ENCODE measurements around the gene MAD2L1BP. TPM values are rescaled to one million over a fixed set of nuclear protein-coding genes. Genes with fewer than 3 reads are reported as not detected.

Gene MAD2L1BP
- total and polyA plus RNA-seq, 2 of the 4 experiments (the other 2 are of a cell fraction) = 28.1 to 50.2 TPM

- no peak for DNase-seq
- H3K4ac ChIP-seq (ENCODE audit: low read depth, low read length) = no peak overlapping the region
- no peak overlapping the region for H2BK5ac ChIP-seq (ENCODE audit: low read depth, low read length, poor library complexity, severe bottlenecking)
- no peak overlapping the region for H3K18ac ChIP-seq (ENCODE audit: low read depth, low read length)
- ChIA-PET POLR2A (ENCODE audit: unreplicated experiment) (no interaction called here), CTCF (no interaction called here)
- H3K4me1 ChIP-seq (ENCODE audit: control insufficient read depth, insufficient read depth, low read length) = no peaks in the 10 kb centered on the region; the same call in 1 of the 2 replicates
- H3K27ac ChIP-seq (ENCODE audit: insufficient read depth, low read length) = no peak overlapping the region
- no peak overlapping the region for H3K4me3 ChIP-seq (ENCODE audit: insufficient read depth, low read depth, low read length)
- intact Hi-C loops (cut with micrococcal nuclease) = no loop called here
- no peak overlapping the region for H2AK5ac ChIP-seq (ENCODE audit: low read depth, low read length)
- H3K4me2 ChIP-seq (ENCODE audit: low read depth, low read length) = no peak overlapping the region
- no peak overlapping the region for H3K14ac ChIP-seq (replicated peaks; ENCODE audit: low read depth, low read length)
- H3K9me1 ChIP-seq (ENCODE audit: insufficient read depth, low read length) = peaks cover 7% of the 10 kb centered on the region; the same call in 1 of the 2 replicates
- no peak overlapping the region for H2AK9ac ChIP-seq (replicated peaks; ENCODE audit: low read depth, low read length, poor library complexity)
- WGBS, 2 experiments (ENCODE audit: extremely low coverage in 2 of 2, insufficient read length in 1 of 2) = 100% methylated on average over 3 of the region's 6 CpGs; no CpG with 5 or more reads in 1 of the 2 experiments
- peaks cover 41 to 50% of the 10 kb centered on the region in 2 experiments for H3K79me1 ChIP-seq (ENCODE audit: low read depth in 1 of 2, low read length in 2 of 2)
- no peak overlapping the region for H4K91ac ChIP-seq (ENCODE audit: insufficient read depth, low read depth, low read length)
- TF ChIP-seq CTCF (conservative IDR thresholded peaks at IDR 0.05; ENCODE audit: low read depth, low read length) (no peak), MXI1 (IDR thresholded peaks at IDR 0.05; ENCODE audit: borderline replicate concordance, low read depth, low read length) (no peak), RCOR1 (IDR thresholded peaks at IDR 0.05; ENCODE audit: insufficient replicate concordance, low read length) (no peak), FOS (IDR thresholded peaks at IDR 0.05; ENCODE audit: low read depth, low read length) (no peak), CEBPB (IDR thresholded peaks at IDR 0.05; ENCODE audit: low read depth, low read length) (no peak), RFX5 (IDR thresholded peaks at IDR 0.05; ENCODE audit: low read depth, low read length) (no peak), RAD21 (IDR thresholded peaks at IDR 0.05; ENCODE audit: low read length) (no peak), POLR2A (IDR thresholded peaks at IDR 0.05; ENCODE audit: low read depth, low read length) (no peak), SMC3 (IDR thresholded peaks at IDR 0.05; ENCODE audit: low read depth, low read length) (no peak), MAZ (IDR thresholded peaks at IDR 0.05; ENCODE audit: borderline replicate concordance, low read depth, low read length) (no peak), MAFK (IDR thresholded peaks at IDR 0.05; ENCODE audit: low read depth, low read length) (no peak)
- no peak overlapping the region for H4K8ac ChIP-seq (ENCODE audit: low read depth in 2 of 2, low read length in 2 of 2)
- ATAC-seq (ENCODE audit: low read depth) = no peak
- no peak overlapping the region for H2AFZ ChIP-seq (replicated peaks; ENCODE audit: low read length, poor library complexity)
- in situ Hi-C loops (cut with MboI; ENCODE audit: low sequenced_read_pairs) = no loop called here
- H3K27me3 ChIP-seq (ENCODE audit: control insufficient read depth, insufficient read depth, low read length) = no peaks in the 10 kb centered on the region
- no peak overlapping the region for H2BK20ac ChIP-seq (ENCODE audit: low read depth, low read length)
- no peak overlapping the region for H2BK15ac ChIP-seq (ENCODE audit: low read depth, low read length)
- H4K5ac ChIP-seq (ENCODE audit: low read depth, low read length) = no peak overlapping the region
- no peak overlapping the region for H3K9ac ChIP-seq (ENCODE audit: low read depth, low read length)
- H3K23ac ChIP-seq (ENCODE audit: low read depth, low read length) = no peak overlapping the region
- H2BK120ac ChIP-seq (ENCODE audit: low read depth, low read length) = no peak overlapping the region
- H4K20me1 ChIP-seq (ENCODE audit: insufficient read depth, low read length) = peaks cover 21% of the 10 kb centered on the region
- no TSS peak for BruUV-seq (replicated peaks)
- no peak overlapping the region for H3K56ac ChIP-seq (ENCODE audit: extremely low read depth, insufficient read depth, low read length)
- peaks cover 62% of the 10 kb centered on the region for H3K36me3 ChIP-seq (ENCODE audit: control insufficient read depth, insufficient read depth, low read length)
- H3K9me3 ChIP-seq (ENCODE audit: control insufficient read depth, insufficient read depth, low read length) = no peaks in the 10 kb centered on the region
- dilution Hi-C loops (cut with HindIII; ENCODE audit: low sequenced_read_pairs, unreplicated experiment) = no loop called here
Measured at GRCh38 chr6:43679057-43679456, 43.4 kb downstream of the MAD2L1BP start.

All from IMR-90 (cell line).